Right lobe of liver (tissue), 6 donors: ENCODE results near the gene OBSL1. TPM values are rescaled to one million over a fixed set of nuclear protein-coding genes. Genes with fewer than 3 reads are reported as not detected.

ENCODE experiments used
- ATAC-seq, 4 donors: fragments of 200-7000 bp; cut with Tn5 transposase; one replicate each; pipeline ENCODE4 v1.9.1; 2020; ENCODE audit warnings: mild to moderate bottlenecking in 4 of 4, moderate library complexity in 4 of 4
- DNase-seq, 3 donors: peaks; one replicate each; pipeline ENCODE4 v3.0.0-alpha.2; 2020
- H3K27ac ChIP-seq, 3 donors: fragments of 200-600 bp; one replicate each; pipeline ENCODE4 v1.8.0; 2022
- H3K27me3 ChIP-seq, 2 donors: fragments of 200-600 bp; one replicate each; pipeline ENCODE4 v1.8.0; 2022
- H3K36me3 ChIP-seq, 4 donors: fragments of 200-600 bp; sonication (generic) in 1 of 4; one replicate each; pipeline versions ENCODE4 v1.5.1 to v1.8.0; 2017 to 2022; ENCODE audit warnings: control low read depth in 1 of 4
- H3K4me1 ChIP-seq, 4 donors: fragments of 200-600 bp; sonication (generic) in 1 of 4; one replicate each; pipeline versions ENCODE4 v1.5.1 to v1.8.0; 2017 to 2022; ENCODE audit warnings: control low read depth in 1 of 4
- H3K4me3 ChIP-seq, 3 donors: fragments of 200-600 bp; one replicate each; pipeline ENCODE4 v1.8.0; 2022
- H3K9me3 ChIP-seq, 4 donors: fragments of 200-600 bp; sonication (generic) in 1 of 4; one replicate each; pipeline versions ENCODE4 v1.5.1 to v1.8.0; 2017 to 2022; ENCODE audit warnings: control low read depth in 1 of 4
- CTCF ChIP-seq, 4 donors: fragments of 200-600 bp in 3 of 4; fragments of 450-650 bp in 1 of 4; IDR thresholded peaks; one replicate each; pipeline versions ENCODE4 v1.5.1 to v1.8.0; 2016 to 2022; ENCODE audit warnings: antibody characterized with exemption in 4 of 4, mild to moderate bottlenecking in 2 of 4
- POLR2A ChIP-seq: fragments of 450-650 bp; IDR thresholded peaks from one replicate; pipeline ENCODE4 v1.6.1; 2017; ENCODE audit warnings: antibody characterized with exemption, mild to moderate bottlenecking
- WGBS: methylation state at CpG from one replicate; pipeline ENCODE4 v1.1.6; 2018; ENCODE audit warnings: low coverage, low lambda C conversion rate; ENCODE audit not compliant: insufficient coverage; ENCODE audit errors: missing lambda C conversion rate; 5-methylcytosine and 5-hydroxymethylcytosine counted together
- intact Hi-C, 2 donors: fragments of 100-400 bp; cut with DNase I; formaldehyde crosslinking; loops; one replicate each; pipeline versions ENCODE4 v1.11.2 to v1.14.1; 2022
- total RNA-seq, 6 experiments: library from RNA; depleted of rRNA in 2 of 6; stranded (reverse); fragments of >200 nt in 2 of 6; fragmentation: NEBNext Ultra II Directional in 3 of 6; extraction: Animal tissue kit (Norgen Biotek cat#: 25700) in 3 of 6; gene quantifications; one replicate each; pipeline versions ENCODE4 v1.1.0 to v1.2.4, GENCODE V29; 2016 to 2023
- donor health status: DM: no; HTN: yes; CAD: no.
- donor health status: DM: no; HTN: no; CAD: no.
- donor health status: DM: no; HTN: no; CAD: no.
- donor health status: DM: no; HTN: yes; CAD: no.
- donor health status: DM: no; HTN: yes; CAD: no.

OBSL1 gene
- total RNA-seq, 6 experiments from 2014 or later: 27.0 to 42.5 (median 39.4) TPM

GRCh38 chr2:219570194-219570923 lies 980 bp downstream of the OBSL1 start:
- peak; percentile 57 to 66 (median 59) for ATAC-seq
- peak overlapping the region in 2 of 3 donors; percentile 51 to 57 for H3K27ac ChIP-seq
- WGBS: 9% methylated on average over 8 of the region's 95 CpGs
- DNase-seq: no peak
- no peaks in the 10 kb centered on the region for H3K36me3 ChIP-seq
- H3K9me3 ChIP-seq: no peaks in the 10 kb centered on the region
- intact Hi-C loops: no loop called here
- H3K4me1 ChIP-seq: peaks cover 0 to 5% (median 1%) of the 10 kb centered on the region in 4 donors
- no peaks in the 10 kb centered on the region for H3K27me3 ChIP-seq
- peak overlapping the region; percentile 60 to 76 (median 60) for H3K4me3 ChIP-seq
- TF ChIP-seq CTCF (IDR thresholded peaks at IDR 0.05) (no peak), POLR2A (peak; percentile 23)

GRCh38 chr2:219569635-219570034 lies 1.7 kb downstream of the OBSL1 start:
- no peaks in the 10 kb centered on the region for H3K36me3 ChIP-seq
- no peak overlapping the region for H3K4me3 ChIP-seq
- ATAC-seq: no peak

GRCh38 chr2:219569041-219569440 lies 2.3 kb downstream of the OBSL1 start:
- DNase-seq (no peak), ATAC-seq (no peak)
- TF ChIP-seq CTCF (IDR thresholded peaks at IDR 0.05): no peak
- TF ChIP-seq POLR2A: no peak
- Histone ChIP-seq H3K4me3 (no peak overlapping the region), H3K4me1 (peaks cover 0 to 5% (median 1%) of the 10 kb centered on the region in 4 donors), H3K27me3 (no peaks in the 10 kb centered on the region), H3K9me3 (no peaks in the 10 kb centered on the region), H3K36me3 (no peaks in the 10 kb centered on the region), H3K27ac (no peak overlapping the region)
- WGBS: 92% methylated on average over 5 of the region's 6 CpGs
- intact Hi-C loops: no loop called here

More at GRCh38 chr2:219569635-219570034, 1.7 kb downstream of the OBSL1 start:
- 92% methylated on average over 6 of the region's 6 CpGs for WGBS
- DNase-seq: no peak
- H3K9me3 ChIP-seq: no peaks in the 10 kb centered on the region
- H3K27ac ChIP-seq: no peak overlapping the region
- intact Hi-C loops: no loop called here
- no peaks in the 10 kb centered on the region for H3K27me3 ChIP-seq
- peaks cover 0 to 5% (median 1%) of the 10 kb centered on the region in 4 donors for H3K4me1 ChIP-seq
- TF ChIP-seq POLR2A: no peak
- no peak for TF ChIP-seq CTCF (IDR thresholded peaks at IDR 0.05)

GRCh38 chr2:219567791-219568361 lies 3.5 kb downstream of the OBSL1 start:
- TF ChIP-seq CTCF (IDR thresholded peaks at IDR 0.05) (no peak), POLR2A (no peak)
- ATAC-seq (no peak), DNase-seq (no peak)
- H3K27me3 ChIP-seq: no peaks in the 10 kb centered on the region
- H3K27ac ChIP-seq: no peak overlapping the region
- H3K4me1 ChIP-seq: peaks cover 0 to 5% (median 1%) of the 10 kb centered on the region in 4 donors
- no peaks in the 10 kb centered on the region for H3K9me3 ChIP-seq
- no peaks in the 10 kb centered on the region for H3K36me3 ChIP-seq
- intact Hi-C loops: no loop called here
- WGBS: 95% methylated on average over 20 of the region's 35 CpGs
- no peak overlapping the region for H3K4me3 ChIP-seq
